Measurements from ENCODE around the gene HSPA1A. TPM values are rescaled to one million over a fixed set of nuclear protein-coding genes. Genes with fewer than 3 reads are reported as not detected.
"Not testable (repeated sequence)": the region's sequence is repeated elsewhere in the genome, so short reads cannot be mapped to it uniquely, and the experiment has no call there.

Gene HSPA1A
- total and polyA plus RNA-seq, 2 experiments from 2014 or later = 51.2 to 167 TPM

DNA sequence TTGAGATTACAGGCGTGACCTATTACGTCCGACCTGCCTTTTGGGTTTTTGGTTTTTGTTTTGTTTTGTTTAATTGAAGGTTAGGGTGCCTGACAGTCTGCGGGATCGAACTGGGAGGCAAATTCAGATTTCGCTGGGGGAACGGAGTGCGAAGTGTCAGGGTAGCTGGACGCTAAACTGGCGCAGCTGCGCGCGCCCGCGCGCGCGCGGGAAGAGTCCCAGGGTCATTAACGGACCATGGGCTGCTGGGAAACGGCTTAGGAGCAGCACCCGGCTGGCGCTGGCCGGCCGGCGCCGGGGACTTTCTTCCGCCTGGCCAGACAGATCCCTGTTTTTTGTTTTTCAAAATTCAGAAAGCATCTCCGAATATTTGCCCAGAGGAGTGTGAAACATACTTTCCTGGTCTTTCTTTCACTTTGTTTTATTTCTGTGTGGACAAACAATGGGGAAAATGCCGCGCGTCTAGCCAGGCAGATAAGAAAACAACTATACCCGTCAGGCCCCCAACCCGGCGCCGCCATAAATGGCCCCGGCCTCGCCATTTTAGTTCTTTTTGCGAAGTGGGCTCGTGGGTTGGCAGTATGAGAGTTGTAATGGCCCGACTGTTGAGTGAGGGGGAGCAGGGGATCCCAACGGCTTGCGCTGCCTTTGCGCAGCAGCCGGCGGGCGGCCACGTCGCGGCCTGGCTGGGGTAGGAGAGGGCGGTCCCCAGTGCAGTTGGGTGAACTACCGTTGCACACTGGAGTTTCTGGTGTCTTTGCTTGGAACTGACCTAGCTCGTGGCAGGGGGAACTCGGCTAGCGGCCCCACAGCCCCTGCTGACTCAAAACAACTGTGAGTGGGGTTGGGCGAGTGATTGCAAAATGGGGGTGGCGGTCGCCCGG is 19.3 kb downstream of the HSPA1A start:
- DNase-seq (ENCODE audit: low read depth in 1 of 2, low spot score in 1 of 2) = peak; percentile 91 to 92
- peak overlapping the region; percentile 97 for H3K4me3 ChIP-seq

DNA sequence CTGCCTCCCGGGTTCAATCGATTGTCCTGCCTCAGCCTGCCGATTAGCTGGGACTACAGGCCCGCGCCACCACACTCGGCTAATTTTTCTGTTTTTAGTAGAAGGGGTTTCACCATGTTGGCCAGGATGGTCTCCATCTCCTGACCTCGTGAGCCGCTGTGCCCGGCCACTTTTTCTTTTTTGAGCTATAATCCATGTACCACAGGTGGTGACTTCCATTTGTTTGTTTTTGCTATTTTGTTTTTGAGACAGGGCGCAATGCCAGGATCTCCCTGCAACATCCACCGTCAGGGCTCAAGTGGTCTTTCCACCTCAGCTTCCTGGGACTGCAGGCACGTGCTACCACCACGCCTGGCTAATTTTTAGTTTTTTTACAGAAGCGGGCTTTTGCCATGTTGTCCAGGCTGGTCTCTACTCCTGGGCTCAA is 20.7 kb downstream of the HSPA1A start:
- Histone ChIP-seq H3K27me3 (no peaks in the 10 kb centered on the region), H3K36me3 (peaks cover 45% of the 10 kb centered on the region), H3K4me3 (peak overlapping the region; percentile 97), H3K27ac (peak overlapping the region; percentile 72), H3K4me1 (ENCODE audit: low read depth) (peaks cover 27% of the 10 kb centered on the region), H3K9me3 (ENCODE audit: low read depth) (no peaks in the 10 kb centered on the region)
- TF ChIP-seq CTCF (IDR thresholded peaks at IDR 0.05; ENCODE audit: low read depth, low read length) = no peak
- DNase-seq (ENCODE audit: low read depth in 1 of 2, low spot score in 1 of 2) = no peak

More for the DNA sequence above, 19.3 kb downstream of the HSPA1A start:
- no peaks in the 10 kb centered on the region for H3K27me3 ChIP-seq
- H3K27ac ChIP-seq = peak overlapping the region; percentile 98
- H3K36me3 ChIP-seq = peaks cover 31% of the 10 kb centered on the region
- H3K9me3 ChIP-seq (ENCODE audit: low read depth) = no peaks in the 10 kb centered on the region
- peaks cover 32% of the 10 kb centered on the region for H3K4me1 ChIP-seq (ENCODE audit: low read depth)
- TF ChIP-seq CTCF (IDR thresholded peaks at IDR 0.05; ENCODE audit: low read depth, low read length) = no peak

GRCh38 chr6:31836474-31837368 is 21.4 kb downstream of the HSPA1A start:
- no peaks in the 10 kb centered on the region for H3K27me3 ChIP-seq
- H3K4me3 ChIP-seq = peak overlapping the region; percentile 97
- no peaks in the 10 kb centered on the region for H3K9me3 ChIP-seq (ENCODE audit: low read depth)
- no peak for TF ChIP-seq CTCF (IDR thresholded peaks at IDR 0.05; ENCODE audit: low read depth, low read length)
- peak in 1 of 2 donors; percentile 43 for DNase-seq (ENCODE audit: low read depth in 1 of 2, low spot score in 1 of 2)
- H3K4me1 ChIP-seq (ENCODE audit: low read depth) = peaks cover 26% of the 10 kb centered on the region
- H3K27ac ChIP-seq = peak overlapping the region; percentile 72
- H3K36me3 ChIP-seq = peaks cover 47% of the 10 kb centered on the region

- no peak for TF ChIP-seq CTCF (IDR thresholded peaks at IDR 0.05; ENCODE audit: low read depth, low read length)
- H3K9me3 ChIP-seq (ENCODE audit: low read depth) = no peaks in the 10 kb centered on the region
- H3K27ac ChIP-seq = peak overlapping the region; percentile 72
- H3K4me1 ChIP-seq (ENCODE audit: low read depth) = peaks cover 26% of the 10 kb centered on the region
- DNase-seq (ENCODE audit: low read depth in 1 of 2, low spot score in 1 of 2) = peak in 1 of 2 donors; percentile 61
- H3K36me3 ChIP-seq = peaks cover 47% of the 10 kb centered on the region
- peak overlapping the region; percentile 97 for H3K4me3 ChIP-seq
- no peaks in the 10 kb centered on the region for H3K27me3 ChIP-seq
Measured at GRCh38 chr6:31837369-31838113, 22.2 kb downstream of the HSPA1A start.

- H3K27me3 ChIP-seq; H3K4me3 ChIP-seq; DNase-seq (ENCODE audit: low read depth in 1 of 2, low spot score in 1 of 2); H3K9me3 ChIP-seq (ENCODE audit: low read depth): not testable (repeated sequence)
- H3K4me1 ChIP-seq (ENCODE audit: low read depth) = peaks cover 26% of the 10 kb centered on the region
- H3K36me3 ChIP-seq = peaks cover 47% of the 10 kb centered on the region
- H3K27ac ChIP-seq = peak overlapping the region; percentile 72
Measured at GRCh38 chr6:31838114-31838553, 22.8 kb downstream of the HSPA1A start.

All from cardiac muscle cell (in vitro differentiated cells and primary cell).